Urothelium cell line (cell line): ENCODE measurements around the gene CEACAM7.
"Not testable (repeated sequence)": the region's sequence is repeated elsewhere in the genome, so short reads cannot be mapped to it uniquely, and the experiment has no call there.

Experiments used
- DNase-seq: peaks from one replicate; pipeline ENCODE4 v3.0.0; 2011; ENCODE audit warnings: low spot score, mixed read lengths
- FAIRE-seq: peaks from 2 replicates; lab custom pipeline; 2011; peaks lifted over from hg19 to GRCh38; lab: Jason Lieb, UNC

CEACAM7 gene

DNA sequence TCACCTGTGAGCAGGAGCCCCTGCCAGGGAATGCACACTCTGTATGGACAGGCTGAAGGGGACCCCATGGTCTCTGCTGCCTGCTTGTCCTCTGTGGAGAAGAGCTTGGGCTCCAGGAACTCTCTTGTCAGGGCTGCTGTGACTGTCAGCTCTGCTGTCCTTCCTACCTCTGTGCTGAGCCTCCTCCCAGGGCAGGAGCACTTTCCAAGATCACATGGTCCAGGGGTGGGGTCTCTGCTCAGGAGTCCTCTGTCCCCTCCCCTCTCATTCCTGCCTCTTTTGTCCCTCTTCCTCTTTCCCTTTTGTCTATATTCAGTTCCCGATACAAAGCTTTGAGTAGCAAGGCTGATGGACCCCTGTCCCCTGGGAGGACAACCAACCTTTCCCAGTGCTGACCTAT, at the start of gene CEACAM7:
TSS of gene CEACAM7 (minus strand) at position 173 of the 400 bp plus-strand sequence. CDS start at position 68, 105 bp downstream.
- no peak for DNase-seq
- no peak for FAIRE-seq

DNA sequence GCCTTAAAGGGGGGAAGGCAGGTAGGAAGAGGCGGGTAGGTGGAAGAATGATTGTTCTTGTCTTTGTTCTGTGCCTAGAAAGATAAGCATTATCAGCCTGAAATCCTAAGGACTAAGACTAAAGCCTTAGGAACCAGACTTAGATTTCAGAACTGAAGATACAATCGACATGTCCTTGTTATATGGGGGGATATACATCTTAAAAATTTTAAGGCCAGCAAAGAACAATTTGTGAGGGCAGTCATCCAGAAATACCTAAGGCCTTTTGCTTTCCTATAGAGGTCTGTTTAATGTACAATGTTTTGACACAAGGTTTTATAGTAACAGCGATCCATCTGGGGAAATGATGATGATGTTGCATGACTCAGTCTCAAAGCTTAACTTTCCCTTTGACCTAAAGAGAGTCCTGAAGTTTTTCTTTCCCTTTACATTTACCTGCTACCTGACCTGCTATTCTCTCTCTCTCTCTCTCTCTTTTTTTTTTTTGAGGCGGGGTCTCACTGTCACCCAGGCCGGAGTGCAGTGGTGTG, 47.1 kb upstream of the CEACAM7 start:
- DNase-seq: no peak
- FAIRE-seq: no peak

DNA sequence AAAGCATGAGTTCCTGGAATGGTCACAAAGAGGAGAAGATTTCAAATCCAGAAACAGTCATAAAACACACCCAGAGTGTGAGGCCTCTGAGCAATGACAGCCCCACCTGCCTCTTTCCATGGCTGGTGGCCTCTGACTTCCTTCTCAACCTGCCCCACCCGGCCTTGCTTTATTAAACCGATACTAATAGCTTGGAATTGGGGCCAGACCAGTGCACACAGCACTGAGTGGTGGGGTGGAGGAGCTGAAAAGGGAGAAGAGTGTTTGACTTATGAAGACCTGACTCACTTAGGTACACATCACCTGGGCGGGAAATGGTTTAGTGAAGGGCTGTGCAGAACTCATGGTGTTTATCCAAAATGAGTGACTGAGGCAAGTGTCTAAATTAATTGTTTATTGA, 46.5 kb upstream of the CEACAM7 start:
- FAIRE-seq (no peak), DNase-seq (no peak)

DNA sequence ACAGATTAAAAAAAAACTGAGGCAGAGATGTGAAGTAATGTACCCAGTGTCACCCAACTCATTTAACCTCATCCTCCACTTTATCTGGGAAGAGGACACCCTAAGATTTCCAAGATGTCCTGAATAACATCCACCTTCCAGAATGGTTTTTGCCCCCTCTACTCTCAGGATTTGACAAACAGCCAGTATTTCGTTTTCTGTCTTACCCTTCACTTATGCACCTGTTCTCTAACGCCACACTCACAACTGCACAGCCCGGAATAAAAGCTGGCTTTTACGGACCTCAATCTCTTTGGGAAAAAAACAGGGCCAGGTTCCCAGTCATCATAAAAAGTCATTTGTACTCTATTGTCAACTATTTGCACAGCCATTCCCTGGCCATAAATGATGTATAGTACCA, 46.1 kb upstream of the CEACAM7 start:
- FAIRE-seq (peak; percentile 9), DNase-seq (no peak)

DNA sequence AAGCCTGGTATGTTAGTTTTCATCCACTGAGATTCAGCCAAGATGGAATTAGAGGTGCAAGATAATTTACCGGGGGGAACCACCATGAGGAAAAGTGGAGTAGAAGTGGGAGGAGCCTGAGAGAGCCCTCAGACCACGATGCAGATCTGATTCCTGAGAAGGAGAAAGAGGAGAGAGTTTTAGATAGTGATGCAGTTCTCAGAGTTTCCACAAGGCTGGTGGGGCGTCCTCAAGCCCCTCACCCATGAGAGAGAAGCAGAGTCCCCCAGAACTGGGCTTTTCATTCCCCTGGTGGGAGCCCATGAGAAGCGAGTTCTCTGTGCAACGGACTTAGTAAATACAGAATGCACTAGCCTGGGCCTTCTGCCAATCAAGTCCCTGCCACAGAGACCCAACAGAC, 38.4 kb upstream of the CEACAM7 start:
- FAIRE-seq (no peak), DNase-seq (no peak)

DNA sequence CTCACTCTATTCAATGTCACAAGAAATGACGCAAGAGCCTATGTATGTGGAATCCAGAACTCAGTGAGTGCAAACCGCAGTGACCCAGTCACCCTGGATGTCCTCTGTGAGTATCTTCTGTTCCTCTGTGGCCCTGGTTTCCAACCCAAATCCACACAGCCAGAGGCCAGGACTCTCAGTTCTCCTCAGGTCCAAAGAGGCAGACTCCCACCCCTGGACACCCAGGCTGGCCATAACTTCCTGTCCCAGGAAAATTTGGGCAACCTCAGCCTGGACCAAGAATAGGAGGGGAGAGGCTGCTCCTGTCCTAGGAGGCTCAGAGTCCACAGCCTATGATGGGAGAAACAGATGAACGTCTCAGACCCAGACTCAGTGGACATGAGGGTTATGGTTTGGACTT, 32.0 kb upstream of the CEACAM7 start:
- DNase-seq (no peak), FAIRE-seq (no peak)

DNA sequence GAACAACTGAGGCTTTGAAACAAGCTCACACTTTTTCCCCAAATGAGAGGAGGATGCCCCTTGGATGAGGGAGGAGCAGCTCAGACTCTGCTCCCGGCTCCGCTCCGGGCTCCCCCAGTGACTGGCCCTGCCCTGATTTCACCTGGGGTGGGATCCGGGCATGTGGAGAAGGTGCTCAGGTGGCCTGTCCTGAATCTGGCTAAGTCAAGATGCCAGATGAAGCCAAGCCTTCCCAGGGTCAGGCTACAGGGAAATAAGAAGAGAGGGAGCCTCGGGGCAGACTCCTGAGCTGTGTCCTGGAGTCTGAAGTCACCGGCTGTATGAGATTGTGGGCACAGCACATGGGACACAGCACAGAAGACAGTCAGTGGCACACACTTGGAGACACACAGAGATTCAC, 30.7 kb upstream of the CEACAM7 start:
- DNase-seq (no peak), FAIRE-seq (no peak)

DNA sequence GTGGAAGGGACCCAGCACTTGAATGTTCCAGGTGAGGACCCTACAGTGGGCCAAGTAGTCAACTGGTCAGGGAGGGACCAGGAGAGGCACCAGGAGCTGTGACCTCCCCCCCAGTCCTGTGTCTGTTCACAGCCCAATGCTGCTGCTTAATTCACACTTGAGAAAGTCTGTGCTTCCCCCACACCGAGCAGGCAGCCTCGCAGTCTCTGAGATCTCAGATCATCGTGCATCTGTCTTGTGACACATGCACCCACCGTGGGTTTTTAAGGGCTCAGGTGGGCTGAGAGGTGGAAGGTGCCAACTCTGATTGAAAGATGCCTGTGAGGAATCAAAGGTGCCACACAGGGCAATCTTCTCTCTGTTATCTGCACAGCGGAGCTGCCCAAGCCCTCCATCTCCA, 26.5 kb upstream of the CEACAM7 start:
- DNase-seq (no peak), FAIRE-seq (no peak)

DNA sequence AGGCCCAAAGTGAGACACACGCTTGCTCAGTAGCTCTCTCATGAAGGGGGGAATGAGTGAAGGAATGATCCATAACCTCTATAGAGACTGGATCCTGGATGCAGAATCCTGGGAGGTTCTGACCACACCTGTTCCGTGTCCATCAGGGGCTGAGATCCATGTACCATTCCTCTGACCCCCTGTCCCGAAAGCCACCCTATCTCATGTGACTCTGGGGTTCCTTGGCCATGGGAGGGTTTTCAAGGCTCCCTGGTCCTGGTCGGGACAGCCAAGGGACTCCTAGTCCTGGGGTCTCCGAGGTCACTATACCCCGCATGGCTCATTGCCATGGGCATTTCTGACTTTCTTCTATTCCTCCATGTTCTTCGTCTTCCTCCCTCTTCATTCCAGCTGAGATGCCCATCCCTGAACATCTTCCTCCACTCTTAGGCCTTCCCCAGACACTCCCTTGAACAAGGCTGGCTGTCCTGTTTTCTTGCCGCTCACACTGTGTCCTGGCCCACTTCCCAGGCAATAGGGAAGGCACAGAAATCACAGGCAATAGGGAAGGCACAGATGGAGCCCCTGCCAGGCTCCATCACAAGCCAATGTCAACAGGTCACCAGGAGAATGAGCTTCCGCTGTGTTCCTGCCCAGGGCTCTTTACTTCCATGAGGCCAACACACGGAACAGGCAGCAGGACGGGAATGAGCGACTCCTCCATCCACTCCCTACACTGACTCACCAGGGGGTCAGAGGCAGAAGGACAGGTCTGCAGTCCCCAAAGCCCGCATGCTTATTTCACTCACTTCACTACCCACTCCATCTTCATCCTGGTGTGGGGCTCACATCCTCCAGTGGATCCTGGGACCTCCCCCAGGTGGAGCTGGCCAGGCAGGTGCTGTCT, 23.5 kb upstream of the CEACAM7 start:
- FAIRE-seq: no peak
- DNase-seq: no peak

DNA sequence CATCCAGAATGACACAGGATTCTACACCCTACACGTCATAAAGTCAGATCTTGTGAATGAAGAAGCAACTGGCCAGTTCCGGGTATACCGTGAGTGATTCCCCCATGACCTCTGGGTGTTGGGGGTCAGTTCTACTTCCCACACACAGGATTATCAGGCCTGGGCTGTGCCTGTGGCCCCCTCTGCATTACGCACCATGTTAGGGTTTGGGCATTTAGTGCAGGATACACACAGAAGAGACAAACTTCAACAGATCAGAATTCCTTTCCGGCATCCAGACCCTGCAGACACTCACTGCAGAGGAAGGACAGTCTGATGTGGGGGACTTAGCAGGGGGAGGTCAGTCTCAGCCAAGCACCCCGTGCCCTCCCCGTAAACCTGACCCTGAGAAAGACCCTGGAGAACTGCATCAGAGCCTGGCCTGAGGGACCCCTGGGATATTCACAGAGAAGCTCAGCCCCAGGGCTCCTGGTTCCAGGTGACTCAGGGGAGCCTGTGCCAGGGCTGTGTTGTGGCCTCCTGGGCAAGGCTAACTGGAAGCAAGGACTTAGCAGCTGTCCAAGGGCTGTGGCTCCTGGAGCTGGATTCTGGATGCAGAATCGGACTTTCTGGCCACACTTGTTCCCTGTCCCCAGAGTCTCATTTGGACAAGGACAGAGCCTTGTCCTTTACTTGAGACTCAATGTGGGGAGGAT, 22.0 kb upstream of the CEACAM7 start:
- DNase-seq (no peak), FAIRE-seq (no peak)

DNA sequence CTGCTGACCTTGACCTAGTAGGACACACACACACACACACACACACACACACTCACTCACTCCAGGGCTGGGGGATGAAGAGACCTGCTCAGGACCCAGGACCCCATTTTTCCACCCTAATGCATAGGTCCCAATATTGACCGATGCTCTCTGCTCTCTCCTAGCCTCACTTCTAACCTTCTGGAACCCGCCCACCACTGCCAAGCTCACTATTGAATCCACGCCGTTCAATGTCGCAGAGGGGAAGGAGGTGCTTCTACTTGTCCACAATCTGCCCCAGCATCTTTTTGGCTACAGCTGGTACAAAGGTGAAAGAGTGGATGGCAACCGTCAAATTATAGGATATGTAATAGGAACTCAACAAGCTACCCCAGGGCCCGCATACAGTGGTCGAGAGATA, 21.4 kb upstream of the CEACAM7 start:
- not testable (repeated sequence) for DNase-seq, FAIRE-seq

DNA sequence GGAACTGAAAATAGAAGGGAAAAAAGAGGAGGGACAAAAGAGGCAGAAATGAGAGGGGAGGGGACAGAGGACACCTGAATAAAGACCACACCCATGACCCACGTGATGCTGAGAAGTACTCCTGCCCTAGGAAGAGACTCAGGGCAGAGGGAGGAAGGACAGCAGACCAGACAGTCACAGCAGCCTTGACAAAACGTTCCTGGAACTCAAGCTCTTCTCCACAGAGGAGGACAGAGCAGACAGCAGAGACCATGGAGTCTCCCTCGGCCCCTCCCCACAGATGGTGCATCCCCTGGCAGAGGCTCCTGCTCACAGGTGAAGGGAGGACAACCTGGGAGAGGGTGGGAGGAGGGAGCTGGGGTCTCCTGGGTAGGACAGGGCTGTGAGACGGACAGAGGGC, 20.4 kb upstream of the CEACAM7 start, which contains the start of gene CEACAM5:
TSS of gene CEACAM5 (plus strand) at position 146 of the 400 bp plus-strand sequence. CDS start at position 252, 106 bp downstream.
- FAIRE-seq: no peak
- no peak for DNase-seq

DNA sequence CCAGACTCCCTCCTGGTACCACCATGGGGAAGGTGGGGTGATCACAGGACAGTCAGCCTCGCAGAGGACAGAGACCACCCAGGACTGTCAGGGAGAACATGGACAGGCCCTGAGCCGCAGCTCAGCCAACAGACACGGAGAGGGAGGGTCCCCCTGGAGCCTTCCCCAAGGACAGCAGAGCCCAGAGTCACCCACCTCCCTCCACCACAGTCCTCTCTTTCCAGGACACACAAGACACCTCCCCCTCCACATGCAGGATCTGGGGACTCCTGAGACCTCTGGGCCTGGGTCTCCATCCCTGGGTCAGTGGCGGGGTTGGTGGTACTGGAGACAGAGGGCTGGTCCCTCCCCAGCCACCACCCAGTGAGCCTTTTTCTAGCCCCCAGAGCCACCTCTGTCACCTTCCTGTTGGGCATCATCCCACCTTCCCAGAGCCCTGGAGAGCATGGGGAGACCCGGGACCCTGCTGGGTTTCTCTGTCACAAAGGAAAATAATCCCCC, 19.9 kb upstream of the CEACAM7 start:
- FAIRE-seq (no peak), DNase-seq (no peak)

DNA sequence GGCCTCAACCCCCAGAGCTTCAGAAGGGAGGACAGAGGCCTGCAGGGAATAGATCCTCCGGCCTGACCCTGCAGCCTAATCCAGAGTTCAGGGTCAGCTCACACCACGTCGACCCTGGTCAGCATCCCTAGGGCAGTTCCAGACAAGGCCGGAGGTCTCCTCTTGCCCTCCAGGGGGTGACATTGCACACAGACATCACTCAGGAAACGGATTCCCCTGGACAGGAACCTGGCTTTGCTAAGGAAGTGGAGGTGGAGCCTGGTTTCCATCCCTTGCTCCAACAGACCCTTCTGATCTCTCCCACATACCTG, 19.4 kb upstream of the CEACAM7 start:
- DNase-seq: no peak

DNA sequence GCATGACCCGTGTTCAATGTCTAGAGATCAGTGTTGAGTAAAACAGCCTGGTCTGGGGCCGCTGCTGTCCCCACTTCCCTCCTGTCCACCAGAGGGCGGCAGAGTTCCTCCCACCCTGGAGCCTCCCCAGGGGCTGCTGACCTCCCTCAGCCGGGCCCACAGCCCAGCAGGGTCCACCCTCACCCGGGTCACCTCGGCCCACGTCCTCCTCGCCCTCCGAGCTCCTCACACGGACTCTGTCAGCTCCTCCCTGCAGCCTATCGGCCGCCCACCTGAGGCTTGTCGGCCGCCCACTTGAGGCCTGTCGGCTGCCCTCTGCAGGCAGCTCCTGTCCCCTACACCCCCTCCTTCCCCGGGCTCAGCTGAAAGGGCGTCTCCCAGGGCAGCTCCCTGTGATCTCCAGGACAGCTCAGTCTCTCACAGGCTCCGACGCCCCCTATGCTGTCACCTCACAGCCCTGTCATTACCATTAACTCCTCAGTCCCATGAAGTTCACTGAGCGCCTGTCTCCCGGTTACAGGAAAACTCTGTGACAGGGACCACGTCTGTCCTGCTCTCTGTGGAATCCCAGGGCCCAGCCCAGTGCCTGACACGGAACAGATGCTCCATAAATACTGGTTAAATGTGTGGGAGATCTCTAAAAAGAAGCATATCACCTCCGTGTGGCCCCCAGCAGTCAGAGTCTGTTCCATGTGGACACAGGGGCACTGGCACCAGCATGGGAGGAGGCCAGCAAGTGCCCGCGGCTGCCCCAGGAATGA, 18.9 kb upstream of the CEACAM7 start:
- DNase-seq: peak; percentile 83
- no peak for FAIRE-seq

More for the DNA sequence above, 19.4 kb upstream of the CEACAM7 start:
- no peak for FAIRE-seq

DNA sequence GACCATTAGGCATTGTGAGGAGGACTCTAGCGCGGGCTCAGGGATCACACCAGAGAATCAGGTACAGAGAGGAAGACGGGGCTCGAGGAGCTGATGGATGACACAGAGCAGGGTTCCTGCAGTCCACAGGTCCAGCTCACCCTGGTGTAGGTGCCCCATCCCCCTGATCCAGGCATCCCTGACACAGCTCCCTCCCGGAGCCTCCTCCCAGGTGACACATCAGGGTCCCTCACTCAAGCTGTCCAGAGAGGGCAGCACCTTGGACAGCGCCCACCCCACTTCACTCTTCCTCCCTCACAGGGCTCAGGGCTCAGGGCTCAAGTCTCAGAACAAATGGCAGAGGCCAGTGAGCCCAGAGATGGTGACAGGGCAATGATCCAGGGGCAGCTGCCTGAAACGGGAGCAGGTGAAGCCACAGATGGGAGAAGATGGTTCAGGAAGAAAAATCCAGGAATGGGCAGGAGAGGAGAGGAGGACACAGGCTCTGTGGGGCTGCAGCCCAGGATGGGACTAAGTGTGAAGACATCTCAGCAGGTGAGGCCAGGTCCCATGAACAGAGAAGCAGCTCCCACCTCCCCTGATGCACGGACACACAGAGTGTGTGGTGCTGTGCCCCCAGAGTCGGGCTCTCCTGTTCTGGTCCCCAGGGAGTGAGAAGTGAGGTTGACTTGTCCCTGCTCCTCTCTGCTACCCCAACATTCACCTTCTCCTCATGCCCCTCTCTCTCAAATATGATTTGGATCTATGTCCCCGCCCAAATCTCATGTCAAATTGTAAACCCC, 17.5 kb upstream of the CEACAM7 start:
- FAIRE-seq: no peak
- DNase-seq: peak; percentile 60

DNA sequence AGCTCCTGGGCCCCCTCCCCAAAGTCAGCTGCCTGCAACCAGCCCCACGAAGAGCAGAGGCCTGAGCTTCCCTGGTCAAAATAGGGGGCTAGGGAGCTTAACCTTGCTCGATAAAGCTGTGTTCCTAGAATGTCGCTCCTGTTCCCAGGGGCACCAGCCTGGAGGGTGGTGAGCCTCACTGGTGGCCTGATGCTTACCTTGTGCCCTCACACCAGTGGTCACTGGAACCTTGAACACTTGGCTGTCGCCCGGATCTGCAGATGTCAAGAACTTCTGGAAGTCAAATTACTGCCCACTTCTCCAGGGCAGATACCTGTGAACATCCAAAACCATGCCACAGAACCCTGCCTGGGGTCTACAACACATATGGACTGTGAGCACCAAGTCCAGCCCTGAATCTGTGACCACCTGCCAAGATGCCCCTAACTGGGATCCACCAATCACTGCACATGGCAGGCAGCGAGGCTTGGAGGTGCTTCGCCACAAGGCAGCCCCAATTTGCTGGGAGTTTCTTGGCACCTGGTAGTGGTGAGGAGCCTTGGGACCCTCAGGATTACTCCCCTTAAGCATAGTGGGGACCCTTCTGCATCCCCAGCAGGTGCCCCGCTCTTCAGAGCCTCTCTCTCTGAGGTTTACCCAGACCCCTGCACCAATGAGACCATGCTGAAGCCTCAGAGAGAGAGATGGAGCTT, 15.7 kb upstream of the CEACAM7 start:
- DNase-seq: no peak
- no peak for FAIRE-seq

DNA sequence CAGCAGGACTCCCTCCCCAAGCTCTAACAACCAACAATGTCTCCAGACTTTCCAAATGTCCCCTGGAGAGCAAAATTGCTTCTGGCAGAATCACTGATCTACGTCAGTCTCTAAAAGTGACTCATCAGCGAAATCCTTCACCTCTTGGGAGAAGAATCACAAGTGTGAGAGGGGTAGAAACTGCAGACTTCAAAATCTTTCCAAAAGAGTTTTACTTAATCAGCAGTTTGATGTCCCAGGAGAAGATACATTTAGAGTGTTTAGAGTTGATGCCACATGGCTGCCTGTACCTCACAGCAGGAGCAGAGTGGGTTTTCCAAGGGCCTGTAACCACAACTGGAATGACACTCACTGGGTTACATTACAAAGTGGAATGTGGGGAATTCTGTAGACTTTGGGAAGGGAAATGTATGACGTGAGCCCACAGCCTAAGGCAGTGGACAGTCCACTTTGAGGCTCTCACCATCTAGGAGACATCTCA, 14.1 kb upstream of the CEACAM7 start:
- no peak for FAIRE-seq
- no peak for DNase-seq

DNA sequence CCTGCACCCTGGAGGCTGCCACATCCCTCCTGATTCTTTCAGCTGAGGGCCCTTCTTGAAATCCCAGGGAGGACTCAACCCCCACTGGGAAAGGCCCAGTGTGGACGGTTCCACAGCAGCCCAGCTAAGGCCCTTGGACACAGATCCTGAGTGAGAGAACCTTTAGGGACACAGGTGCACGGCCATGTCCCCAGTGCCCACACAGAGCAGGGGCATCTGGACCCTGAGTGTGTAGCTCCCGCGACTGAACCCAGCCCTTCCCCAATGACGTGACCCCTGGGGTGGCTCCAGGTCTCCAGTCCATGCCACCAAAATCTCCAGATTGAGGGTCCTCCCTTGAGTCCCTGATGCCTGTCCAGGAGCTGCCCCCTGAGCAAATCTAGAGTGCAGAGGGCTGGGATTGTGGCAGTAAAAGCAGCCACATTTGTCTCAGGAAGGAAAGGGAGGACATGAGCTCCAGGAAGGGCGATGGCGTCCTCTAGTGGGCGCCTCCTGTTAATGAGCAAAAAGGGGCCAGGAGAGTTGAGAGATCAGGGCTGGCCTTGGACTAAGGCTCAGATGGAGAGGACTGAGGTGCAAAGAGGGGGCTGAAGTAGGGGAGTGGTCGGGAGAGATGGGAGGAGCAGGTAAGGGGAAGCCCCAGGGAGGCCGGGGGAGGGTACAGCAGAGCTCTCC, 13.5 kb upstream of the CEACAM7 start:
- no peak for FAIRE-seq
- DNase-seq: no peak
